HG03039 (cell line): ENCODE data around the gene SPATA2.

Source experiments
- ATAC-seq: cut with Tn5 transposase; IDR thresholded peaks from one replicate; pipeline ENCODE4 v1.9.1; 2021; ENCODE audit warnings: mild to moderate bottlenecking, moderate library complexity; ENCODE audit not compliant: unreplicated experiment

SPATA2 gene

DNA sequence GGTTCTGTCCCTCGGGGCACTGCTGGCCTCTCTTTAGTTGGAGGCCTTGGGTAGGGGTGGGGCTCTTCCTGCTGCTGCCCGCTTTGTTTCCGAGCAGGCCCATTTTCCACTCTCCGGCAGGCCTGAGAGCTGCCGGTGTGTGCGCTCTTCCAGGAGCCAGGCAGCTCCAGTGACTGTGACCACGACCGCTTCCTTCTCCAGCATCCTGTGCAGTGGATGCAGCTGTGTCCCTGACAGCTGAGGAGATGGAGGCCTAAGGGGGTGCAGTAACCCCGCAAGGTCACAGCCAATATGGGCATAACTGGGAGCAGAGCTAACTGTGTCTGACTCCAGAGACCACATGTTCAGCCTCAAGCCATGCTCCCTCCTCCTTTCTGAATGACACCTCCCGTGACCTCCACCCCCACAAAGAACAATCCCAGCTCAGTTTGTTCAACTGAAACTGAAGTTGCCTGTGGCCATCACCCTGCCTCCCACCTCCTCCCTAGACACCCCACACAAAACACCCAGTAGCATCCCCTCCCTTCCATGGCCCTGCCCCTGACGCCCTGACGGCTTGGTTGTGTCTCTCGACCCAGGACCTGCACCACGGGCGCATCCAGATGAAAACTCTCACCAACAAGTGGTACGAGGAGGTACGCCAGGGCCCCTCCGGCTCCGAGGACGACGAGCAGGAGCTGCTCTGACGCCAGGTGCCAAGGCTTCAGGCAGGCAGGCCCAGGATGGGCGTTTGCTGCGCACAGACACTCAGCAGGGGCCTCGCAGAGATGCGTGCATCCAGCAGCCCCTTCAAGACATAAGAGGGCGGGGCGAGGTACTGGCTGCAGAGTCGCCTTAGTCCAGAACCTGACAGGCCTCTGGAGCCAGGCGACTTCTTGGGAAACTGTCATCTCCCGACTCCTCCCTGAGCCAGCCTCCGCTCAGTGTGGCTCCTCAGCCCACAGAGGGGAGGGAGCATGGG lies 27.8 kb downstream of the SPATA2 start:
- no peak for ATAC-seq

DNA sequence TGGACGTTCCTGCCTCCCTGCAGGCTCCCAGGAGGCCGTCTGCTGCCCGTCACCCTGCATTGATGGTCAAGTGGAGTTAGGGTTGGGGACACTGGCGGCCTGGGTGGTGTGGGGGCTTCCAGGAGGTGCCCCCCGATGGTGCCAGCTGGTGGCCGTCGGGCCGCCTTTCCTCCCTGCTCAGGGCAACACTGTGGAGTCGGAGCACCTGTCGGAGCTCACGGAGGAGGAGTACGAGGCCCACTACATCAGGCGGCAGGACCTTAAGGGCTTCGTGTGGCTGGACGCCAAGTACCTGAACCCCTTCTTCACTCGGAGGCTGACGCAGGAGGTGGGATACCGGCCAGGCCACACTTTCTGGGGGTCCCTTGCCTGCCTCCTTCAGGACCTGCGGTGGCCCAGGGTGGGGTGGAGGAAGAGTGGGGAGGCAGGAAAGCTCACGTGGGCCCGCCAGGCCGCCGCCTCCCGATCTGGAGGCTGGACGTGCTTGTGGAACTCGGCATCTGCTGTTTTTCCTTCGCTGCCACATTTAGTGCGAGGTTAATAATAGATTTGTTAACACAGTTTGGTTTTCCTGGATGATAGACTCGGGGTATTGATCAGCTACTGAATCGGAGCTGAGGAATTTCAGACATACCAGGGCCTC lies 28.6 kb downstream of the SPATA2 start:
- ATAC-seq = no peak

DNA sequence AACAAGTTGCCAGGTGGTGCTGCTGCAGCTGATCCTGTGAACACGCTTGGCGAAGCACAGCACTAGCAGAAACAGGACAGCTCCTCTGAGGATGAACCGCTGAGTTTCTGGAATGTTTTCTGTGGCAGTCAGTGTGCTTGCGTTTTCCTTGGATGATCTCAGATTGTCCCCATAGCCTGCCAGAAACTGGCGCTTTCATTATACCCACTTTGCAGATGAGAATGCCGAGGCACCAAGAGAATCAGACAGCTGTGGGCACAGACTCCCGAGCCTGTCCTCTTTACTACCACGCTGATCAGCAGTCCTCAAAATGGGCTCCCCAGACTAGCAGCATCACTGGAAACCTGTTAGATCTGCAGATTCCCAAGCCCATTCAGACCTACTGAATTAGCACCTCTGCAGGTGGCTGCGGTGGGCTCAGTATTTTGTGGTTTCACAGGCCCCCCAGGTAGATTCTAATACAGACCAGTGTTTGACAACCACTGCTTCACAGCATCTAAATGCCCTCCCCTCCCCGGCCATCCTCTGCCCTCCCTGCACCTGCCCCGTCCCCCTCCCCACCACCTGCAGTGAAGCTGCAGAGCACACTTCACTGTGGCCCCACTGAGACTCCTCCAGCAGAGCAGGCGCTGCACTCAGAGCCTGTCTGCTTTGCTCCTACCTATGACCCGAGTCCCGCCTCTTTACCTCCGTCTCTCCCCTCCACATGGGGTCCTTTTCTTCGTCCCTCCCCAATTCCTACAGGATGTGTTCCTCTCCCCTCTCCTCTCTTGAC lies 29.6 kb downstream of the SPATA2 start:
- ATAC-seq = no peak

DNA sequence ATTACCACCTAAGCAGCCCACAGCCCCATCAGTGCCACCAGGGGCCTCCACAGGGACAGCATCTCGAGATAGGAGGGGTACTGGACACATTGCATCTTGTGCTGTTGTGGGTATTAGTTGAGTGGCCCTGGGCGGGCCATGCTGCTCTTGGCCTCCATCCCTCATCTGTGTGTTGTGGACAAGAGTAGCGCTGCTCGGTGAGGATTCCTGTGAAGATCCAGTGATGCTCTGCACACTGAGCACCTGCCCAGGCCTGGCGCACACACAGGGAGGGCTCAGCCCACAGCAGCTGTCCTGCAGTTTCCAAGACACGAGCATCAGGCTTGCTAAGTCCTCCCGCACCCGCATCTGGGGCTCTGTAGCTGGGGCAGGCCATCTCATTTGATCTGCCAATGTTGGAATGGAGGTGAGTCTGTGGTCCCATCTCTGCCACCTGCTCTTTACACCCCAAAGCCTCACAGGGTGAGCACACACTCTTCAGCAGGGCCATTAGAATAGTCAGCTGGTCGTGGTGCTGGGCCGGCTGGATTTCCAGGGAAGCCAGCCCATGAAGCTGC lies 32.0 kb downstream of the SPATA2 start:
- no peak for ATAC-seq

DNA sequence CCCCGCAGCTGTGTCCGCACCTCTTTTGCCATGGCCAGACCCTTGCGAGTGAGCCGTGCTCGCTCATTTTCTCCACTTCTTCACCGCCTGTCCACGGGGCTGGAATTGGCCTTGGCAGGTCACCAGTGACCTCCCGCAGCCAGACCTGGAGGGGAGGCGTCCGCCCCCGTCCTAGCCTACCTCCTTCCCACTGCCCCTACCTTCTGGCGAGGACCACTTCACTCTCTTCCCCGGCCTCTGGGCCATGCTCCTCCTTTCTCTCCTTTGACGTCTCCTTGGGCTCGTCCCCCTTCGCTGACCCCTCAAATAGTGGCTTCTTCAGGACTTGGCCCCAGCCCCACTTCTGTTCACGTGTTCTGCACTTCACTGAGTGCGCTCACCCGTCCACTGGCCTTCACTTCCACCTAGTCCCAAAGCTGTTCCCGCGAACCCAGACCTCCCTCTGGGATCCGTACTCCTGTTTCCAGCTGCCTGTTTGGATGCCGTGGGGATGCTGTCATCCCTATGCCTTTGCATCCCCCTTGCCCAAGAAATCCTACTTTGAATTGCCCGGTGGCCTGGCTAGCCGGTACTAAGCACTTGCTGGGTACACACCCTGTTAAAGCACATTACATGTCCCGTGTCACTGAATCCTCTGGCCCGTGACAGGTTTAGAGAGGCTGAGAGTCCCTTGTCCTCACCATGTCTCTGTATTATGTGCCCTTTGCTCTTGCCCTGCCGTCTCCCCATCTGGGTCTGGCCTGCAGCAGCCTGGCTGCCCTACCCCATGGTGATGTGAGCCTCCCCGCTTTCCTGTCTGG lies 33.0 kb downstream of the SPATA2 start:
- no peak for ATAC-seq

DNA sequence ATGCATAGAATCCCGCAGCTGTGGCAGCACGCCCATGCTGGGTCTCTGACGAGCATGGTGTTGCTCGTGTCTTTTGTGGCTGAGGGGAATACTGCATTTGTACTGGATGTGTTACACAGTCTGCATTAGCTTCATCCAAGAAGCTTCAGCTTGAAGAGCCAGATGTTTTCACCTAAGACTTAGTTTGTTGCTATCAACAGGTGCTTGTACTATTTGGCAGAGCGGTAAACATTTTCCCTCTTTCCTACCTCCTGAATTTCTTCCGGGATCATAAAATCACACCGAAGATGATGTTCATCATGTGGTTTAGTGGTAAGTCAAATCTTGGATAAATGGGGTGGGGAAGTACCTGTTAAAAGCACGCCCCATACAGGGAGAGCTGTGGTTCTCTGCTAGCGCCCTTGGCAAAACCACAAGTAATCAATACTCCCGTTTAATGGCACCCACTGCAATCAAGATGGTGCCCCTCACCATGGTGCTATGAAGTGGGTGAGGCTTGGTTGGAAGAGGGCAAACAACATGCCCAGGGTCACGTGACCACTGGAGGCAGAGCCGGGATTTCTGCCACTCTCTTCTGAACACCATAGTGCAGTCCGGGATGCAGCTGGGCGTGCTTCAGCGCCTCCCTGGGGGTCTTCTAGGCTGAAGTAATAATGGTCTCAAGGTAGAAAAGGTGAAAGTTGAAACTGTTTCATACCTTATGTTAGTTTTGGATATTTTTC lies 34.4 kb downstream of the SPATA2 start:
- ATAC-seq = no peak

DNA sequence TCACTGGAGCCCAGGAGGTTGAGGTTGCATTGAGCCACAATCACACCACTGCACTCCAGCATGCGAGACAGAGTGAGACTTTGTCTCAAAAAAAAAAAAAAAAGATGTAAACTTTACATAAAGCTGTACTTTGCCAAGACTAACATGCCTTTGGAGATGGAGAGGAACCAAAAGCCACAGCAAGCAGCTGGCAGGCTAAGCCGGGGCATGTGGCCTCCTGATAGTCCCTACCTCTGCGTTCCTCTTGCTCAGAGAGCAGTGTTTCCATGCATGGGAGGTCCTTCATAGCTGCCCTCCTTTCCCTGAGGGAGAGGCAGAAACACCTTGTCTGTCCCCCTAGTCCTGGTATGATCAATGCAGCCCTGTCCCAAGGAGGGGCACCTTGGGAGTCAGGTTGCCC lies 35.2 kb downstream of the SPATA2 start:
- ATAC-seq = no peak

DNA sequence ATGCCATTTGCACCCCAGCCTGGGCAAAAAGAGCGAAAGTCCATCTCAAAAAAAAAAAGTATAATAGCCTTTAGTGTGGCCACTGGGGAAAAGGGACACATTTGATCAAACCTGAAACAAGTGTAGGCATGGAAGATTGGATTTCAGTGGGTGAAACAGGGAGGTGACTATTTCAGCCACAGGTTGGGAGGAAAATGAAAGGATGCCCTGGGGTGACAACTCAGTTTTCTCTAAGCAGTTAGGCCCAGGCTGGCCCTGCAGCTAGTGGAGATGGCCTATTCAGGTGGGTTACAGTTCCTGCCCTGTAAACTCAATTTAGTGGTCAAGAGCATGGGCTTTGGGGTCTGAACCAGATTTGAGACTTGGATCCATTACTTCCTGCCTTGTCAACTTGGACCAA lies 36.4 kb downstream of the SPATA2 start:
- no peak for ATAC-seq

DNA sequence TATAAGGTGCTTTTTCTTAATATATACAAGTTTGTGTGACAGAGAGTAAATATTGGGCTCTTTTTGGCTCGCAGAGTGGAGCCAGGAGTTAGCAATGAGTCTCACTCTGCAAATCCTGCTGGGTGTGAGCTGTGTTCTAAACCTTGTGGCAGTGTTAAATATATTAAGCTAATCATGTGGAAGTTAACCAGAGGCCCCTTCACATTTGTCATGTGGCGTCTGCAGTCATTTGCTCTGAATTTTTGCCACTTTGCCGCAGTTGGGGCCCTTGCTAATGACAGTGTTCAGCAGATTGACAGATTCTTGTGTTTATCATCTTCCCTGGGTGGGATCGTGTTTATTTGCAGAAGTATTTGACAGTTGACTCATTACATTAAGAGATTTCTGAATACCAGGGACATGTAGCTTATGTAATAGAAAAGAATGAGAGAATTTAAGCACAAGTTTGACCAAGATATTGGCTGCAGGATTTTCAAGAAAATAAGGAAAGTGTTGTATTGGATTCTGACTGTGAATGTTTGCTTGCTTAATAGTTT lies 37.9 kb downstream of the SPATA2 start:
- ATAC-seq = no peak

DNA sequence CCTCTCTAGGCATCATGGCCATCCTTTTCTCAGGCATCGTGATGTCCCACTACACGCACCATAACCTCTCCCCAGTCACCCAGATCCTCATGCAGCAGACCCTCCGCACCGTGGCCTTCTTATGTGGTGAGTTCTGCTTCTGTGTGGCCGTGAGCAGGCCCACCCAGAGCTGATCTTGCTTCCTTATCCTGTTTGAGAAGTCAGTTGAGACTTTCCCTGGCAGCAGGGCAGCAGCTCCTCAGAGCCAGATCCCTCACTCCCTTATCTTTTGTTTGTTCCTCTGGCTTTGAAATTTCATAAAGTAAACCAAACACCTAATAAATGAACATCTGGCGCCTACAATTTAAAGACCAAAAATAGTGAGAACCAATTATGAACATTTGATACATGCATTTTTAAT lies 40.6 kb downstream of the SPATA2 start:
- ATAC-seq = no peak

DNA sequence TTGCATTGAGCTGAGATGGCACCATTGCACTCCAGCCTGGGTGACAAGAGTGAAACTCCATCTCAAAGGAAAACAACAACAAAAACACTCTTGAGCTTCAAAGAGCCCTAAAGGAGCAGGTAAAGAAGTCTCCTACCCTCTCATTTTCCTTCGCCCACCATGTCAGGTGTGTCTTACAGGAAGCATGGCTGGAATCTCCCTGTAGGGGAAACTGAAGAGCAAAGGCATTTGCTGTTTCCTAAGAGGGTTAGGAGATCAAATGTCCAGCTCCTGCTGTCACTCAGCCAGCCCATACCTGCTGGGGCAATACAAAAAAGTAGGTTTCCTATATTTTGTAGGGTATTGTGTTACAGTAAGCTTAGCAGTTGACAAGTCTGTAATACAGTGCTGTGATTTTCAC lies 43.3 kb downstream of the SPATA2 start:
- no peak for ATAC-seq

DNA sequence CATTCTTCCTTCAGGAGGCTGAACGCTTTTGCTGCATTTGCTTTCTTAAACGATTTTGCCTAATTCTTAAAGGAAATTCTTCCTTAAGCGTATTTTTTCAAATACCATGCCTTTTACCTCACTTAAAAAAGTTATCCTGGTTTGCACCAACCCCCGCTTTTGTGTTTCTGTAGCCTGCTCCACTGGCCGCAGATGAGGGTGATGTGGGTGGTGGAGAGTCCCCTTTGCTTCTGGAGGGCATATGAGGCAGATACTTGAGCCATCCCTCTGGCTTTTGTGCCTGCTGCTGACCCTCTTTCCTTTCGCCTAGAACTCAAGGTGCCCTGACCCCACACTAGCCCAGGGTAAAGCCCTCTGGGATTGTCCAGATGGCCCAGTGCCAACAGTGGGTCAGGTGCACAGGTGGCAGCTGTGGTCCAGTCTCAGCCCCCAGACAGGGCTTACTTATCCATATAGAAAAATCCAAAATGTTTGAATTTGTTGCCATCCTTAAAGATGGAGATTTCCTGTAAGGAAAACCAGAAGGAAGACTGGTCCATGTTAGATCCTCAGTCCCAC lies 43.9 kb downstream of the SPATA2 start:
- no peak for ATAC-seq

DNA sequence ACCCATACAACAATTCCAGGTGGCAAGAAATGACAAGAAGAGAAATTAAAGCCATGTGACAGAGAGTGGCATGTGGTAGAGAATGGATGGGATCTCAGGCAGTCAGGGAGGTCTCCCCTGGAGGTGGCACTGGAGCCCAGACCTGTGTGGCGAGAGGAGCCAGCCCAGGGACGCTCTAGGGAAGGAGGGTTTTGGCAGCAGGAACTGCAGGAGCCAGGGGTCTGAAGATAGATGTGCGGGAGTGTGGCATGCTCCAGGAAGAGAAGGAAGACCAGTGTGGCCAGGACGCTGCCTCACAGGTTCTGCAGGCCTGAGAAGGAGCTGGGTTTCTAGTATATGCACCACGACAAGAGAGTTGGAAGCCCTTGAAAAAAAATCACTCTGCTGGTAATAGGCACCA lies 45.1 kb downstream of the SPATA2 start:
- ATAC-seq = no peak

DNA sequence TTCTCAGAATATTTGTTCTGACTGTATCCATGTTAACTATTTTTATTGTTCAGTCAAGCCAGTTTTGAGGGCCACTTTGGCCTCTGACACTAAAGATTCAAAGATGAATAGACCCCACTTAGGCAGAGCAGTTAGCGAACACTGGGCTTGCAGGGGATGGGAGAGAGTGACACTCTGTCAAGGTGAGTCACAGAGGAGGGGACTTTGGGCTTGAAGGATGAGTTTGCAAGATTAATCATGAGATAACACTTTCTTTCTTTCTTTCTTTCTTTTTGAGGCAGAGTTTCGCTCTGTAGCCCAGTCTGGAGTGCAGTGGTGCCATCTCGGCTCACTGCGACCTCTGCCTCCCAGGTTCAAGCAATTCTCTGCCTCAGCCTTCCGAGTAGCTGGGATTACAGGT lies 46.4 kb downstream of the SPATA2 start:
- ATAC-seq = no peak

DNA sequence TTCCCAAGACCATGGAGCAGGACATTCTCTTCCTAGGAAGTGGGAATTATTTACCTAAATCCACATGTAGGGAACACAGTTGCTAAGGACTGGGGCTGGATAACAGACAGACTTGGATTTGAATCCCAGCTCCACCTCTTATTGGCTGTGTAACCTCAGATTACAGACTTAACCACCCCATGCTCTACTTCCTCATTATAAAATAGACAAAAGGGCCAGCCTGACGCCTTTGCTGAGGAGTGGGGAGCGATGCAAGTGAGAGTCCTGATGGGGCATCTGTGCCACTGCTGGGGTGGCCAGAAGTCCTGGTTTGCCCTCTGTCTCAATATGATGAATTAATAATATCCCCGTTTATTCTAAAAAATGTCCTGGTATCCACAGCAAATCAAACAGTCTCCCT lies 46.8 kb downstream of the SPATA2 start:
- no peak for ATAC-seq

DNA sequence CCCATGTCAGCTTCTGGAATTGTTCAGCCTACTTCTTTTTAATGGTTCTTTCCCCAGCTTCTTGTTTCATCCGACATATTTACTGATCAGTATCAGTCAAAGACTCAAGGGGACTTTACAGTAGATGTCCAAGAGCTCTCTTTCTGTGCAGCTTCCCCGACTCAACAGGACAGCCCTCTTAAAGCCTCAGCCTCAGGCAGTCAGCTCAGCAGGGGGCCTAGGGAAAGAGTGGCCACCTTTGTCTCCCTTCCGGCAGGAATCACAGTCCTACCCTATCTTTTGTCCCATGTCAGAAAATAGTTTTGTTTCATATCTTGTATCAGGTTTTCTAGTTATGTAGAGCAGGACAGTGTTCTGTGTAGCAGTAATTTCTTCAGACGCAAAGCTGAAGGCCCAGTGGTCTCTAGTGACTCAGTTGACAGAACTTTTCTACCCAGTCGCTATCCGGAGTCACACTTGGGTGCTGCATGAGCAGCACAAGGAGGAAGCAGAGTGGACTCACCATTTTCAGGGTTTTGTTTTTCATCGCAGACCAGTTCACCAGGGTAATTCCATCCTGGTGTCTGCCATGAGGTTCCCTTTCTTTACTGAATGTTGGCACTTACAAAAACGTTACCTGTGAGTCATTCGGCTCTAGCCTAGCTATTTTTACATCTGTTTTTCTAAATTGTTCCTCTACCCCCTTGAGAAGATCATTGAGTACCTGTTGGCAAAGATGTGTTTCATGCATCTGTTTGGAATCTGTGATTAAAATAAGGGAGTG lies 47.7 kb downstream of the SPATA2 start:
- ATAC-seq = no peak

DNA sequence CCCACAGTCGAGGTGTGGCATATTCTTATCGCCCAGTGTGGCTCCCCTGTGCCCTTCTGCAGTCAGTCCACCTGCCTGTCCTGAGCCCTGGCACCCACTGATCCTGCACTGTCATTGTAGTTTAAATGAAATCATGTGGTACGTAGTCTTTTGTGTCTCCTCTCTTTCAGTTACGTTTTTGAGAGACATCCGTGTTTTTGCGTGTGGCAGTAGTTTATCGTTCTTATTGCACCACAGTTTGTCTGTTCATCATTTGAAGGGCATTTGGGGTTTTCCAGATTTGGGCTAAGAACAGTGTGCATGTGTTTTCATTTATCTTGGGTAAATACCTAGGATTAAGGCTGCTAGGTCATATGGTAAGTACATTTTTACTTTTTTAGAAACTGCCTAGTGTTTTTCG lies 49.3 kb downstream of the SPATA2 start:
- no peak for ATAC-seq

DNA sequence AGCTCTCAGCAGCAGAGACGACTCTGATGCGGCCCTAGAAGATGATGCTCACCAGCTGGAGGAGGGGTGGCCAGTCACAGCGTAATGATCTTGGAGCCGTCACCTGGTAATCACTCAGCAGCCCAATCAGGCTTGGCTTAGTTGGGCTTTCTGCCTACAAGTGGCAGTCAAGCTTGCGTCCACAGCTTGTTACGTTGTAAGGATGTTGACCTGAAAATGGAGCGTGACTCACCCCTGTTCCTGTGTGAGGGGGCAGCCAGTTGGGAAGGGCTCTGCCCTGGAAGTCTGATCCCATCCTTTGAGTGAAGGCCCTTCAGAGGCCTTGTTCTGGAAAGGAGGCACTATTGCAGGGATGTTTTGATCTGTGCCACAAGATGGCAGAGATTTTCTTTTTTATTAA lies 49.8 kb downstream of the SPATA2 start:
- ATAC-seq = no peak

DNA sequence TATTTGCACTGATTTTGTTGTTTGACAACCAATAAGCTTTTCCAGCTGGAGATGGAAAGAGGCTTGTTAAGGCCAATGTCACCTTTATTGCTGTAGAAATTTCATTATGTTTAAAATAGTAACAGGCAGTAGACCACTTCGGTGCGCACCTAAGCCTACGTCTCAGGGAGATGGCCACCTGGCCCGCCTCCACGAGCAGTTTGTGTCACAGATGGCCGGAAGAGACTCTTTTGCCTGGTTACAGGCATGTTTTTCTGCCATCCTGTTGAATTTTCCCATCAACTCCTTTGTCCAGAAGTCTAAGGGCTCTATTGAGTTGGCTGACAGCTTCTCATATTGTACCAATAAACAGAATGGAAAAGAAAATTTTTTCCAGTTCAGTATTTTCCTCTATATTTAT lies 51.7 kb downstream of the SPATA2 start:
- ATAC-seq = no peak
